CD8-positive, alpha-beta memory T cell (primary cell): ENCODE results near the gene NEK4. TPM values are rescaled to one million over a fixed set of nuclear protein-coding genes. Genes with fewer than 3 reads are reported as not detected.
A peak's percentile ranks its signal among the peaks of the same experiment; 100 is the strongest.

Experiments
- CTCF ChIA-PET: fragments of 350-600 bp; sonication (Branson Sonifier 250); formaldehyde crosslinking; loops from one replicate; lab custom pipeline; 2021; ENCODE audit warnings: antibody characterized with exemption; lab: Charles Lee
- POLR2A ChIA-PET: fragments of 350-600 bp; sonication (Branson Sonifier 250); formaldehyde crosslinking; loops from one replicate; lab custom pipeline; 2021; ENCODE audit warnings: antibody characterized with exemption; lab: Charles Lee
- DNase-seq, 5 donors: peaks; one replicate each; pipeline versions ENCODE4 v3.0.0 to v3.0.0-alpha.2; 2020 to 2022; ENCODE audit warnings: mixed read lengths in 1 of 5
- H3K27ac ChIP-seq: one replicate; pipeline ENCODE4 v1.7.0; 2013; ENCODE audit warnings: low read depth, mild to moderate bottlenecking, low read length, moderate library complexity
- H3K27me3 ChIP-seq: 2 replicates; pipeline ENCODE4 v1.7.0; 2013; ENCODE audit warnings: low read length, mild to moderate bottlenecking; ENCODE audit not compliant: insufficient read depth, poor library complexity, severe bottlenecking
- H3K36me3 ChIP-seq: 2 replicates; pipeline ENCODE4 v1.7.0; 2013; ENCODE audit warnings: mild to moderate bottlenecking, low read length, moderate library complexity; ENCODE audit not compliant: insufficient read depth
- H3K4me1 ChIP-seq: 2 replicates; pipeline ENCODE4 v1.7.0; 2013; ENCODE audit warnings: mild to moderate bottlenecking, low read length, moderate library complexity; ENCODE audit not compliant: insufficient read depth
- H3K4me3 ChIP-seq: 2 replicates; pipeline ENCODE4 v1.7.0; 2013; ENCODE audit warnings: mild to moderate bottlenecking, low read length
- H3K9me3 ChIP-seq: 2 replicates; pipeline ENCODE4 v1.7.0; 2013; ENCODE audit warnings: mild to moderate bottlenecking, low read length
- H3K27ac Mint-ChIP-seq, 8 donors: one replicate each; pipeline ENCODE4 v1.8.0; 2020 to 2021; ENCODE audit warnings: mixed read lengths in 8 of 8, mild to moderate bottlenecking in 6 of 8, inconsistent platforms in 3 of 8, moderate library complexity in 3 of 8
- H3K27me3 Mint-ChIP-seq, 2 donors: one replicate each; pipeline ENCODE4 v1.8.0; 2020 to 2021; ENCODE audit warnings: mixed read lengths in 2 of 2, mild to moderate bottlenecking in 1 of 2, moderate library complexity in 1 of 2
- H3K36me3 Mint-ChIP-seq, 3 donors: one replicate each; pipeline ENCODE4 v1.8.0; 2020 to 2021; ENCODE audit warnings: mixed read lengths in 3 of 3, inconsistent platforms in 1 of 3, mild to moderate bottlenecking in 1 of 3
- H3K4me1 Mint-ChIP-seq, 3 donors: one replicate each; pipeline ENCODE4 v1.8.0; 2020 to 2021; ENCODE audit warnings: mixed read lengths in 3 of 3, inconsistent platforms in 1 of 3, mild to moderate bottlenecking in 1 of 3
- H3K4me3 Mint-ChIP-seq, 7 donors: one replicate each; pipeline ENCODE4 v1.8.0; 2020 to 2021; ENCODE audit warnings: mixed read lengths in 7 of 7, mild to moderate bottlenecking in 6 of 7, moderate library complexity in 4 of 7, inconsistent platforms in 2 of 7
- H3K9me3 Mint-ChIP-seq, 5 donors: one replicate each; pipeline ENCODE4 v1.8.0; 2020 to 2022; ENCODE audit warnings: mixed read lengths in 5 of 5, mild to moderate bottlenecking in 3 of 5, moderate library complexity in 2 of 5, inconsistent platforms in 1 of 5
- polyA plus RNA-seq: library from polyadenylated mRNA; unstranded; fragments of 300-500 nt; fragmentation: Illumina TruSeq; gene quantifications from one replicate; pipeline ENCODE4 v1.2.3, GENCODE V29; 2021
- total RNA-seq, 2 experiments: library from RNA; stranded (reverse); gene quantifications; one replicate each; pipeline ENCODE4 v1.2.3, GENCODE V29; 2021

NEK4 gene
- total RNA-seq (10 to 100 TPM; 33.5 to 35.7 TPM), polyA plus RNA-seq (11.4 TPM)

DNA sequence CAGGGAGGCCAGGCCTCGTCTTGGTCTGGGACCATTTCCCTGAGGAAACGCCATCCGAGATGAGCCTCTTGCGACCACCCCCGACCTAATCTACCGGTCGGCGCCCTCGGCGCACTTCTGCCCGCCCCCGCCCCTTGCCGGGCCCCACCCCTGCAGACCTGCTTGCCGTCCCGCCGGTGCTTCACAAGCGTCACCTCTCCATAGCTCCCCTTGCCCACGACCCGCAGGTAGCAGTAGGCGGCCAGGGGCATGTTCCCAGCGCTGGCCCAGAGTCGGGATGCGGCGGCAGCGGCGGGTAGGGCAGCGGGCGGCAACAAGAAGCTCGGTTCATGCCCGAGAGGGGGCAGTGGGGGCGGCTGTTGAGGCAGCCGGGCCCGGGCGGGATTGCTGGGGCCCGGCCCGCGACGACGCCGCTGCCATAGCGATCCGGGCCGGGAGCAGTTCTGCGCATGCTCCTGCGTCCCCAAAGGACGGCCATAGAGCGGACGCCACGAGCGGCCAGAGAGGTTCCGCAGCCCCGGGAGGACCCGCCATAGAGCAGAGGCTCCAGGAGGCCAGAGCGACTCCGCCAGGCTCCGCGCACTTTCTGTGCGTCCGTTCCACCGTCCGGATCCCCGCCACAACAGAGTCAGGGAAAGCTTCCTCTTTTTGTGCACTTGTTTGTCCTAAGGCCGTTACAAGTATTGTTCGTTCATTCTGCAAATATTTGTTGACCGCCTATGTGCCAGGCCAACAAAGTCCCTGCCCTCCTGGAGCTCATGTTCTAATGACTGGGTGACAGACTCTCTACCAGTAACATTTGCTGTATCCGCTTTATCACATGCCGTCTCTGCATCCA, at the start of gene NEK4:
Gene NEK4 (minus strand): TSS at position 445 of the 838 bp plus-strand sequence. CDS start 194 bp downstream, at position 251.
- peaks cover 18 to 22% (median 22%) of the 10 kb centered on the region in 3 donors for H3K4me1 Mint-ChIP-seq
- Histone ChIP-seq H3K27me3 (no peaks in the 10 kb centered on the region), H3K9me3 (no peaks in the 10 kb centered on the region), H3K4me3 (peak within 1 kb of the TSS; percentile 94), H3K27ac (peak within 1 kb of the TSS; percentile 75), H3K36me3 (peaks cover 7% of the 10 kb centered on the region), H3K4me1 (peaks cover 18% of the 10 kb centered on the region)
- ChIA-PET CTCF (interaction anchor here (1.0 to 1.3 kb wide), 2 partner anchors 27 to 67 kb away, joined by 3 to 6 read pairs; no protein-coding TSS in a partner anchor), POLR2A (interaction anchor here (0.6 to 1.4 kb wide), 2 partner anchors 17 to 303 kb away, joined by 3 to 8 read pairs; no protein-coding TSS in a partner anchor)
- peak; percentile 60 to 86 (median 72) for DNase-seq
- H3K36me3 Mint-ChIP-seq = peaks cover 0 to 26% (median 1%) of the 10 kb centered on the region in 3 donors
- H3K27ac Mint-ChIP-seq = peak within 1 kb of the TSS; percentile 82 to 99 (median 95)
- peak within 1 kb of the TSS; percentile 91 to 99 (median 97) for H3K4me3 Mint-ChIP-seq
- no peaks in the 10 kb centered on the region for H3K27me3 Mint-ChIP-seq
- H3K9me3 Mint-ChIP-seq = no peaks in the 10 kb centered on the region

DNA sequence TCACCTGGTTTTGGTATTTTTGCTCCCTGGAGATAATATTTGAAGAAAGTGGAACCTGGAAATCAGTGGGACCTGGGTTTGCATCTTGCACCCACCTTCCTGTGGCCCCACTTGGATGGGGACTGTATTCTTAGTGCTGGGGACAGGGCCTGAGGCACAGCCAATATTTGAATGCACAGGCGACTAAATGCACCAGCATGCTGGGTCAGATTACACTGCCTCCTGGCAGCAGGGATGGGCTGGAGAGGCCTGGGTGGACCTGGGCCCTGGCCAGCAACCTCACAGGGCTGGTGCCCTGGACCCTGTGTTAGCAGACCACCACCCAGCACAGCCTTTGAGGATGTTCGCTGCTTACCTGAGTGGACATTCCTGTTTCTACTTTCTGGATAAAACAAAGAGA, 49.2 kb upstream of the NEK4 start:
- Mint-ChIP-seq H3K4me1 (no peaks in the 10 kb centered on the region), H3K4me3 (no peak overlapping the region), H3K27me3 (no peaks in the 10 kb centered on the region), H3K36me3 (peaks cover 0 to 17% (median 3%) of the 10 kb centered on the region in 3 donors), H3K9me3 (no peaks in the 10 kb centered on the region), H3K27ac (peak overlapping the region in 2 of 8 donors; percentile 5 to 52)
- H3K27ac ChIP-seq = no peak overlapping the region
- ChIA-PET POLR2A (no interaction called here), CTCF (no interaction called here)
- DNase-seq = no peak
- H3K36me3 ChIP-seq = no peaks in the 10 kb centered on the region
- H3K27me3 ChIP-seq = no peaks in the 10 kb centered on the region
- no peaks in the 10 kb centered on the region for H3K4me1 ChIP-seq
- H3K9me3 ChIP-seq = no peaks in the 10 kb centered on the region
- H3K4me3 ChIP-seq = no peak overlapping the region

DNA sequence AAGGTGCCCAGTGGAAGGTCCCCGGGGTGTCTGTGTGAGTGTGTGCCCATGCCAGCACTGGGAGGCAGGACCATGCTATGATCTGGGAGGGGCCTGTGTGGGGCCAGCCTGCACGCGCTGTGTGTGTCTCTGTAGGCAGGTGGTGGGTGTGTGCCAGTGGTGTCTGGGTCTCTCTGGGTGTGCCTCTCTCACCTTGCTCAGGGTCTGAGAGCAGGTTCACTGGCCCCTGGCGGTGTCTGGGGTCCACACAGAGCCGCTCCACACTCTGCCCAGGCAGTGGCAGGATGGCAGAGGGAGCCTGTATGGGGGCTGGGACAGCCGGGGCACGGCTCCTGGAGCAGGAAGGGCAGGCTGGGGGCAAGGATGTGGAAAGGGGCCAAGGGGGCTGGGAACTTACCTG, 47.1 kb upstream of the NEK4 start:
- Histone ChIP-seq H3K4me3 (no peak overlapping the region), H3K9me3 (no peaks in the 10 kb centered on the region), H3K4me1 (no peaks in the 10 kb centered on the region), H3K27ac (no peak overlapping the region), H3K36me3 (no peaks in the 10 kb centered on the region), H3K27me3 (no peaks in the 10 kb centered on the region)
- CTCF ChIA-PET = no interaction called here
- Mint-ChIP-seq H3K27ac (peak overlapping the region in 1 of 8 donors; percentile 76), H3K36me3 (peaks cover 0 to 9% (median 2%) of the 10 kb centered on the region in 3 donors), H3K4me3 (no peak overlapping the region), H3K4me1 (no peaks in the 10 kb centered on the region), H3K9me3 (no peaks in the 10 kb centered on the region), H3K27me3 (no peaks in the 10 kb centered on the region)
- no peak for DNase-seq
- POLR2A ChIA-PET = no interaction called here

DNA sequence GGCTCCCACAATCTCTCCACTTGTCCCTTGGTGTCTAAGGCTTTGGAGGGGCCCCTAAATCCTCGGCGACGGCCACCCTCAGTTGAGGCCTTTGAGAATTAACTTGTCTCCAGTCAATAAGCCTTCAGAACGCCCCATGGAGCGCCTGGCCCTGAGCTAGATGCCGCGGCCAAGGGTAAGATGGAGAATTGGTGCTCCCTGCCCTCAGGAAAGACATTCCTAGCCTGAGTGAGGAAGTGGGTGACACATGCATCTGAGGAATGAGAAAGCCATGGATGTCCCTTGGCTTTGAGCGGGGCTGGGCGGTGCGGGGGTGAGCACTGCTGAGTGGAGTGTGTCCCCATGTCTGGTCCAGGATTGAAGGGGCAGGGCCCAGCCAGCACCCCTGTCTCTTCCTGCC, 46.5 kb upstream of the NEK4 start:
- Histone ChIP-seq H3K36me3 (no peaks in the 10 kb centered on the region), H3K27ac (no peak overlapping the region), H3K4me1 (no peaks in the 10 kb centered on the region), H3K27me3 (no peaks in the 10 kb centered on the region), H3K9me3 (no peaks in the 10 kb centered on the region), H3K4me3 (no peak overlapping the region)
- ChIA-PET POLR2A (no interaction called here), CTCF (no interaction called here)
- no peaks in the 10 kb centered on the region for H3K4me1 Mint-ChIP-seq
- H3K36me3 Mint-ChIP-seq = peaks cover 0 to 5% (median 2%) of the 10 kb centered on the region in 3 donors
- no peaks in the 10 kb centered on the region for H3K9me3 Mint-ChIP-seq
- H3K27ac Mint-ChIP-seq = no peak overlapping the region
- H3K4me3 Mint-ChIP-seq = no peak overlapping the region
- DNase-seq = no peak
- no peaks in the 10 kb centered on the region for H3K27me3 Mint-ChIP-seq

DNA sequence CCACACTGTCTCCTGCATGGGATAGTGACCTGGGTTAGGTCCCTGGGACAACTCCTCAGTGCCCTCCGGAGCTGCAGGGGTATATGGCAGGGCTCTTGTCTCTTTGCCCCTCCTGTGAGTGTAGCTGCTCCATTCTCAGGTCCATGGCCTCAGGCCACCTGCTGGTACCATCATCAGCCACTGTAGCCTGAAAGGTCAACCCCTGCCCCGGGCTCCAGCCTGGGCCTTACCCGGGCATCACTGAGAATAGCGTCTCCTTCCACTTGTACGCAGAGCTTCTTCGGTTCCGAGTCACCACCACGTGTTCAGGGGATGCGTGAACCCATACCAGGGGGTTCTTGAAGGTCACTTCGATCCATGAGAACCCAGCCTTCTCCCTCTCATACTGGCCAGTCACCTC, 45.9 kb upstream of the NEK4 start:
- CTCF ChIA-PET = no interaction called here

DNA sequence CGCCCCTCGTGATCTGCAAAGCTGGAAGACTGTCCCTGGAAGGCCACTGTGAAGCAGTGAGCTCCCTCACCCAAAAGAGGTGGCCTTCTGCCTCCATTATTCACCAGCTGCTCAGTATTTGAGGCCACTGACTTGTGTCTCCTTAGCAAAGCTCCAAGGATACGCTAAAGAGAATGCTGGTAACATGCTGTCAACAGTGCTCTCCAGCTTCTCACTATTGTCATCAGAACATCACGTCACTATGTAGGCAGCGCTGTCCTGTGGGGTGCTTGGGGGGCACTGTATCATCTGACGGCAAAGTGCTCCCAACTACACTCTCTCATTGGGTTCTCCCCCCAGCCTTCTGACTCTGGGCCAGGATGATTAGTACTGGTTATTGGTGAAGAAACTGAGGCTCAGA, 45.5 kb upstream of the NEK4 start:
- Mint-ChIP-seq H3K4me3 (no peak overlapping the region), H3K36me3 (peaks cover 0 to 5% (median 1%) of the 10 kb centered on the region in 3 donors), H3K9me3 (no peaks in the 10 kb centered on the region), H3K4me1 (no peaks in the 10 kb centered on the region), H3K27me3 (no peaks in the 10 kb centered on the region), H3K27ac (no peak overlapping the region)
- H3K4me1 ChIP-seq = no peaks in the 10 kb centered on the region
- no peaks in the 10 kb centered on the region for H3K36me3 ChIP-seq
- no peaks in the 10 kb centered on the region for H3K27me3 ChIP-seq
- no peaks in the 10 kb centered on the region for H3K9me3 ChIP-seq
- no peak overlapping the region for H3K27ac ChIP-seq
- POLR2A ChIA-PET = no interaction called here
- H3K4me3 ChIP-seq = no peak overlapping the region
- no peak for DNase-seq
- CTCF ChIA-PET = no interaction called here

More for the DNA sequence above, 45.9 kb upstream of the NEK4 start:
- Histone ChIP-seq H3K4me3 (no peak overlapping the region), H3K9me3 (no peaks in the 10 kb centered on the region), H3K27me3 (no peaks in the 10 kb centered on the region), H3K36me3 (no peaks in the 10 kb centered on the region), H3K27ac (no peak overlapping the region), H3K4me1 (no peaks in the 10 kb centered on the region)
- Mint-ChIP-seq H3K4me1 (no peaks in the 10 kb centered on the region), H3K4me3 (no peak overlapping the region), H3K36me3 (peaks cover 0 to 5% (median 2%) of the 10 kb centered on the region in 3 donors), H3K27me3 (no peaks in the 10 kb centered on the region), H3K9me3 (no peaks in the 10 kb centered on the region), H3K27ac (peak overlapping the region in 1 of 8 donors; percentile 40)
- POLR2A ChIA-PET = no interaction called here
- no peak for DNase-seq

DNA sequence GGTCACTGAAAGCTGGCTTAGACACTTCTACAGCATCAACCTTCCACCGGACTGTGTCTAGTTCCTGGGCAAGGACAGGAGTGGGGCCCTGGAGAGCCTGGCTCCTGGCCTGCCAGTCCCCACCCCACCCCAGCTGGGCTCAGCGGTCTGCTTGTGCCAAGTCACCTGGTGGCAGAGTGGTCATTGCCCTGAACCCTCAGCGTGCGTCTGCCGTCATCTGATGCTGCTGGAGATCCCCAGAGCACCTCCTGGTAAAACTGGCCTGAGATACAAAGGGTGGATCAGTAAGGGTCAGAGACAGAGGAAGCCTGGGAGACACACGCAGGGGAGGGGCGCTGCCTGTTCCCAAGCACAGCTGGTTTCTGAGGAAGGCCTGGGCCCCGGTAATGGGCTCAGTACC, 43.1 kb upstream of the NEK4 start:
- POLR2A ChIA-PET = no interaction called here
- Histone ChIP-seq H3K27me3 (no peaks in the 10 kb centered on the region), H3K27ac (no peak overlapping the region), H3K4me1 (no peaks in the 10 kb centered on the region), H3K4me3 (no peak overlapping the region), H3K9me3 (no peaks in the 10 kb centered on the region), H3K36me3 (no peaks in the 10 kb centered on the region)
- H3K36me3 Mint-ChIP-seq = no peaks in the 10 kb centered on the region
- H3K4me1 Mint-ChIP-seq = no peaks in the 10 kb centered on the region
- no peak for DNase-seq
- H3K4me3 Mint-ChIP-seq = no peak overlapping the region
- no peak overlapping the region for H3K27ac Mint-ChIP-seq
- CTCF ChIA-PET = interaction anchor here (1.0 kb wide), 1 partner anchor 25 kb away, joined by 3 read pairs; no protein-coding TSS in a partner anchor
- H3K9me3 Mint-ChIP-seq = no peaks in the 10 kb centered on the region
- no peaks in the 10 kb centered on the region for H3K27me3 Mint-ChIP-seq

DNA sequence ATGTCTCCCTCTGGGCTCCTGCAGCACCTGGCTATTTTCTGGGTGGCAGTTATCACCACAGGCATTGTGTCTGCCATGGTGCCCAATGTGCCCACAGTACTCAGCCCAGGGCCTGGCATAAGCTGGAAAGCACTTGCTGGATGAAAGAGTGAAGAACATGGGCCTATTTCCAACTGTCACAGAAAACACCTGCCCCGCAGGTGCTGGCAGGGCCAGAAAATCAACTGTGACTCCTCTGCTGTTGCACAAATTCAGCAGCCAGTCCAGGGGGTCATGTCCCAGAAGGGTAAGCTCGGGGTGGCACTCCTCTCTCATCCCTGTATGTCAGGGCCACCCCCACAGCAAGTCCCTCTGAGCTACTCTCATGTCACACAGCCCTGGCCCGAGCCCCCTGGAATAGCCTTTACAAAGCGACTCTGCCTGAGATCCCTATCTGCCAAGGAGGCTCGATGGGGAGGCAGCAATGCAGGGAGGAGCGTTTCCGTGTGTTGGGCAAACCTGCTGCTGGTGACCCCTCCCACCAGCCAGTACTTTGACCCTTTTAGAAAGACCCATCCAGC, 40.8 kb upstream of the NEK4 start:
- no peak overlapping the region for H3K4me3 Mint-ChIP-seq
- no peak overlapping the region for H3K4me3 ChIP-seq
- ChIA-PET CTCF (no interaction called here), POLR2A (no interaction called here)
- no peaks in the 10 kb centered on the region for H3K4me1 Mint-ChIP-seq
- no peaks in the 10 kb centered on the region for H3K27me3 ChIP-seq
- H3K9me3 Mint-ChIP-seq = no peaks in the 10 kb centered on the region
- H3K4me1 ChIP-seq = no peaks in the 10 kb centered on the region
- no peaks in the 10 kb centered on the region for H3K9me3 ChIP-seq
- no peaks in the 10 kb centered on the region for H3K27me3 Mint-ChIP-seq
- no peaks in the 10 kb centered on the region for H3K36me3 Mint-ChIP-seq
- peak overlapping the region in 2 of 8 donors; percentile 52 to 81 for H3K27ac Mint-ChIP-seq
- DNase-seq = no peak
- H3K36me3 ChIP-seq = no peaks in the 10 kb centered on the region
- H3K27ac ChIP-seq = no peak overlapping the region
